ENCODE measurements around the gene CASZ1.

Gene CASZ1

DNA sequence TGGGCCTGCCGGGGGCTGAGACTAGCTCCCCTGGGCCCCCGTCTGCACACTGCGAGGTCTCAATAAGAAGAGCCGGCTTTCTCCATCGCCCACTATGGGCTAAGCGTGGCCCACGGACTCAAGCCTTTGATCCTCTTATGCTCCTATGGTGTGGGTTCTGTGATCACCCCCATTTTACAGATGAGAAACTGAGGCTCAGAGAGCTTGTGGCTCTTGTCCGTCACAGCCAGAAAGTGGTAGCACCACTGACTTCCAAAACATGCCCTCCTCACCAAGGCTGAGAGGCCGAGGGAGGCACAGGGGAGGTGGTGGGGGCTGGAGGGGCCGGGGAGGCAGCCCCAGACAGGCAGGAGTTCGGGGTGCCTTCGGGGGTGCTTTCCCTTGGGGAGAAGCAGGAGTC is 39.0 kb upstream of the CASZ1 start:
- no peak for TF ChIP-seq CTCF (IDR thresholded peaks at IDR 0.05; ENCODE audit: low read depth, low read length)
- no peak overlapping the region for H3K4me3 ChIP-seq (ENCODE audit: low read depth, low read length)

DNA sequence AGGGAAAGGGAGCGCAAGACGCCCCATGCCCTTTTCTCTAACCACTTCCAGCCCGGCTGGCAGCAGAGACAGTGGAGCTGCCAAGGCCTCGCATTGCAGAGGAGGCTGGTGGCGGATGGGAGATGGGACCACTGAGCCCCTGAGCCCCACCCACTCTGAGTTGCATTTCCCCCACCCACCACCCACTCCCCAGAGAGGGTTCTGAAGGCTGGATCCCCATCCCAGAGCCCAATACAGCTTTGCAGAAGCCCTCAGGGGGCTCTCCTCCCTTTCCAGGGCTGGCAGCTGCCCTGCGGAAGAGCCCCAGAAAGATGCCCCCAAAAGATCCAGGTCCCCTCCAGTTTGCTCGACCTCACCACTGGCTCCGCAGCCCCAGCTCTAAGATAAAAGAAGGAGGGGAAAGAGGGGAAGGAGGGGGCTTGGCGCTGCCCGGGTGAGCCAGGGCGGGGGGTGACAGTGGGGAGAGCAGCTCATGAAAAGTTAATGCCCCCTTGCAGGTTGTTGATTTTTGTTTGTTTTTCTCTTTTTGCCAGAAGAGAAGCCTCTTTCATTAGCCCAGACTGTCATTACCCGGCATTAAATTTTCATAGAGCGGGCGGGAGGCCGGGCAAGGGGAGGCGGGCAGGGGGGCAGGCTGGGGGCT is 38.4 kb upstream of the CASZ1 start:
- TF ChIP-seq CTCF (IDR thresholded peaks at IDR 0.05; ENCODE audit: low read depth, low read length), result no peak
- H3K4me3 ChIP-seq (ENCODE audit: low read depth, low read length), result no peak overlapping the region

GRCh38 chr1:10833630-10834557 is 37.4 kb upstream of the CASZ1 start:
- no peak overlapping the region for H3K4me3 ChIP-seq (ENCODE audit: low read depth, low read length)
- TF ChIP-seq CTCF (IDR thresholded peaks at IDR 0.05; ENCODE audit: low read depth, low read length), result no peak

- H3K4me3 ChIP-seq (ENCODE audit: low read depth, low read length), result no peak overlapping the region
- TF ChIP-seq CTCF (IDR thresholded peaks at IDR 0.05; ENCODE audit: low read depth, low read length), result no peak
Measured at GRCh38 chr1:10832703-10833102, 36.3 kb upstream of the CASZ1 start.

- TF ChIP-seq CTCF (IDR thresholded peaks at IDR 0.05; ENCODE audit: low read depth, low read length), result no peak
- no peak overlapping the region for H3K4me3 ChIP-seq (ENCODE audit: low read depth, low read length)
Measured at GRCh38 chr1:10830961-10831668, 34.7 kb upstream of the CASZ1 start.

GRCh38 chr1:10829965-10830515 is 33.6 kb upstream of the CASZ1 start:
- H3K4me3 ChIP-seq (ENCODE audit: low read depth, low read length), result no peak overlapping the region
- no peak for TF ChIP-seq CTCF (IDR thresholded peaks at IDR 0.05; ENCODE audit: low read depth, low read length)
